Measurements from ENCODE around the gene TMC6.

Gene TMC6

DNA sequence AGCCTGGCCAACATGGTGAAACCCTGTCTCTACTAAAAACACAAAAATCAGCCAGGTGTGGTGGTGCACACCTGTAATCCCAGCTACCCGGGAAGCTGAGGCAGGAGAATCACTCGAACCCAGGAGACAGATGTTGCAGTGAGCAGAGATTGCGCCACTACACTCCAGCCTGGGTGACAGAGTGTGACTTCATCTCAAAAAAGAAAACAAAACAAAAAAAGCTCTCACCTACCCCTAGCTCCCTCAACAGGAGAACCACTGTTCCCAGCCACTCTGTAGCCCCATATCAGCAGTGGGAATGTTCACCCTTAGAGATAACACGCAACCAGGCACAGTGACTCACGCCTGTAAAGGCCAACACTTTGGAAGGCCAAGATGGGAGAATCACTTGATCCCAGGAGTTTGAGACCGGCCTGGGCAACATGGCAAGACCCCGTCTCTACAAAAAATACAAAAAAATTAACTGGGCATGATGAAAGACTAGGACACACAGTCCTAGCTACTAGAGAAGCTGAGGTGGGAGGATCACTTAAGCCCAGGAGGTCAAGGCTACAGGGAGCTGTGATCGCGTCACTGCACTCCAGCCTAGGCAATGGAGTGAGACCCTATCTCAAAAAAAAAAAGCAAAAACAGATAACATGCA is 7.4 kb upstream of the TMC6 start:
- no peak for DNase-seq
- no peak overlapping the region for H3K4me3 Mint-ChIP-seq
- peaks cover 31% of the 10 kb centered on the region for H3K27me3 Mint-ChIP-seq (ENCODE audit: low read depth, poor library complexity)
- TF ChIP-seq, protein P1, sequence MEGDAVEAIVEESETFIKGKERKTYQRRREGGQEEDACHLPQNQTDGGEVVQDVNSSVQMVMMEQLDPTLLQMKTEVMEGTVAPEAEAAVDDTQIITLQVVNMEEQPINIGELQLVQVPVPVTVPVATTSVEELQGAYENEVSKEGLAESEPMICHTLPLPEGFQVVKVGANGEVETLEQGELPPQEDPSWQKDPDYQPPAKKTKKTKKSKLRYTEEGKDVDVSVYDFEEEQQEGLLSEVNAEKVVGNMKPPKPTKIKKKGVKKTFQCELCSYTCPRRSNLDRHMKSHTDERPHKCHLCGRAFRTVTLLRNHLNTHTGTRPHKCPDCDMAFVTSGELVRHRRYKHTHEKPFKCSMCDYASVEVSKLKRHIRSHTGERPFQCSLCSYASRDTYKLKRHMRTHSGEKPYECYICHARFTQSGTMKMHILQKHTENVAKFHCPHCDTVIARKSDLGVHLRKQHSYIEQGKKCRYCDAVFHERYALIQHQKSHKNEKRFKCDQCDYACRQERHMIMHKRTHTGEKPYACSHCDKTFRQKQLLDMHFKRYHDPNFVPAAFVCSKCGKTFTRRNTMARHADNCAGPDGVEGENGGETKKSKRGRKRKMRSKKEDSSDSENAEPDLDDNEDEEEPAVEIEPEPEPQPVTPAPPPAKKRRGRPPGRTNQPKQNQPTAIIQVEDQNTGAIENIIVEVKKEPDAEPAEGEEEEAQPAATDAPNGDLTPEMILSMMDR (IDR thresholded peaks at IDR 0.05) = no peak
- no peak overlapping the region for H3K27ac Mint-ChIP-seq
- H3K9me3 Mint-ChIP-seq = no peaks in the 10 kb centered on the region
- H3K4me1 Mint-ChIP-seq = peaks cover 17% of the 10 kb centered on the region
- no peaks in the 10 kb centered on the region for H3K36me3 Mint-ChIP-seq (ENCODE audit: low read depth)

DNA sequence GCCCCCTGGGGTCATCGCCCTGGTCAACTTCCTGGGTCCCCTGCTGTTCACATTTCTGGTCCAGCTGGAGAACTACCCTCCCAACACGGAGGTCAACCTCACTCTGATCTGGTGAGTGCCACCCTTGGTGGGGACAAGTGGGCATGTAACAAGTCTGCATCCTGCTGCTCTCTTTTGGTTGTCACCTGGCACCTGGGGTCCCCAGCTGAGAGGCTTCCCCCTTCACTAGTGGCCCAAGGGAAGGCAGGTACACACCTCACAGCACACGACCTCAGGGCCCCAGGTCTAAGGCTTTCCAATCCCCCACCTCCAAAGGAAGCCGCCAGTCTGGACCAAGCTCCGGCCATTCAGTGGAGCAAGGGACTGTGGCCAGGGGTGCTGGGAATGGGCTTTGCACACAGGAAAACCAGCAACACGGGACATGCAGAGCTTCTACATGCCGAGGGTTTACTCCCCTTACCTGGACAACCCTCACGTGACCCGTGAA is 6.4 kb upstream of the TMC6 start:
- Mint-ChIP-seq H3K4me3 (no peak overlapping the region), H3K36me3 (ENCODE audit: low read depth) (no peaks in the 10 kb centered on the region)

DNA sequence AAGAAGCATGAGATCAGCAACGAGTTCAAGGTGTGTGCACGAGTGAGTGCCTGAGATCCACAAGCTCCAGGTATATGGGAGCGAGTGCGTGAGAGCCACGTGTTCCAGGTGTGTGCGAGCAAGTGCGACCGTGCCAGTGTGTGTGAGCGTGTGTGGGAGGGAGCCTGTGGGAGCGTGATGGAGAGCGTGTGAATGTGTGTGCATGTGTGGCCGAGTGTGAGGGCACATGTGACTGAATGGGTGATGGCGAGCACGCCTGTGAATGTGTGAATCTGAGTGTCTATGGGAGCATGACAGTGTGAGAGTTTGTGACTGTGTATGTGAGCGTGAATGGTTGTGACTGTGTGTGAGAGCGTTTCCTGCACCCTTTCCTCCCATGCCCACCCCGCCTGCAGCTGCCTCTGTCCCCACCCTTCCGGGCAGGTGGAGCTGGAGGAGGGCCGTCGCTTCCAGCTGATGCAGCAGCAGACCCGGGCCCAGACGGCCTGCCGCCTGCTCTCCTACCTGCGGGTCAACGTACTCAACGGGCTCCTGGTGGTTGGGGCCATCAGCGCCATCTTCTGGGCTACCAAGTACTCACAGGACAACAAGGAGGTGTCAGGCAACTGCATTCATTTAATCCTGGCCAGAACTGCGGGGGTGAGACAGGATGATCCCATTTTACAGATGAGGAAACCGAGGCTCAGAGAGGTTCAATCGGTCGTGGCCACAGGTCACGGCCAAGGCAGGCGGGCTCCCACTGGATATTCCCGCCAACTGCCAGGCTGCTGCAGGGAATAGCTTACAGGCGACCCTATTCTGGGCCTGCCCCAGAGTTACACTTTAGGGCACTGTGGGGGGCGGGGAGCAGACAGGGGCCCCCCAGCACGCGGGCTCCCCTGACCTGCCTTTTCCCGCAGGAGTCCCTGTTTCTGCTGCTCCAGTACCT is 5.7 kb upstream of the TMC6 start:
- no peaks in the 10 kb centered on the region for H3K9me3 Mint-ChIP-seq
- no peak overlapping the region for H3K4me3 Mint-ChIP-seq
- peaks cover 32% of the 10 kb centered on the region for H3K27me3 Mint-ChIP-seq (ENCODE audit: low read depth, poor library complexity)
- no peak overlapping the region for H3K27ac Mint-ChIP-seq
- DNase-seq = peak; percentile 53
- TF ChIP-seq, protein P1 (IDR thresholded peaks at IDR 0.05) = peak; percentile 37
- peaks cover 27% of the 10 kb centered on the region for H3K4me1 Mint-ChIP-seq
- H3K36me3 Mint-ChIP-seq (ENCODE audit: low read depth) = no peaks in the 10 kb centered on the region

More for the DNA sequence above, 6.4 kb upstream of the TMC6 start:
- Mint-ChIP-seq H3K4me1 (peaks cover 21% of the 10 kb centered on the region), H3K27ac (no peak overlapping the region), H3K27me3 (ENCODE audit: low read depth, poor library complexity) (peaks cover 33% of the 10 kb centered on the region), H3K9me3 (no peaks in the 10 kb centered on the region)
- TF ChIP-seq, protein P1 (IDR thresholded peaks at IDR 0.05) = no peak
- DNase-seq = no peak

DNA sequence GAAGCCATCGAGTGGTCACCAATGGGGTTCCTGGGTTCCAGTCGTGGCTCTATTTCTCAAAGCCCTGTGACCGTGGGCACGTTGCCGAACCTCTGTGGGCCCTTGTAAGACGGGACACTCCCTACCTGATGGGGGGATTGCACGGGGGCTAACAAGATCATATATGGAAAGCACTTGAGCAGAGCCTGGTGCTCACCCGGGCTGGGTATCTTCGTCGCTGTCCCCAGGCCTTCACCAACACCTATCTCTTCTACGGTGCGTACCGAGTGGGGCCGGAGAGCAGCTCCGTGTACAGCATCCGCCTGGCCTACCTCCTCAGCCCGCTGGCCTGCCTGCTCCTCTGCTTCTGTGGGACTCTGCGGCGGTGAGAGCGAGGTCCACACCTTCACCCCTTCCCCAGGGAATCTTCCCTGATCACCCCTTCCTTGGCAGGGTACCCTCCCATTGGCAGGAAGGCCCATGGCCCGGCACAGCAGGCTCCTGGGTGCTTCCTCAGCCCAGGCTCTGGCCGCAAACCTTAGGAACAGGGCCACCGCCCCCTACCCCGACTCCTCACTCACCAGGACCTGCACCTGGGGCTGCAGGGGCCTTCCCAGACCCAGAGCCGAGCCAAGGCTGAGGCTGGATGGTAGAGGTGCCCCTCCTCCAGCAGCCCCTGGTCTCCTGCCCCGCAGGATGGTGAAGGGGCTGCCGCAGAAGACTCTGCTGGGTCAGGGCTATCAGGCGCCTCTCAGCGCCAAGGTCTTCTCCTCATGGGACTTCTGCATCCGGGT is 4.8 kb upstream of the TMC6 start:
- TF ChIP-seq, protein P1 (IDR thresholded peaks at IDR 0.05) = no peak
- Mint-ChIP-seq H3K4me1 (peaks cover 28% of the 10 kb centered on the region), H3K27ac (no peak overlapping the region), H3K36me3 (ENCODE audit: low read depth) (no peaks in the 10 kb centered on the region), H3K27me3 (ENCODE audit: low read depth, poor library complexity) (peaks cover 32% of the 10 kb centered on the region), H3K9me3 (no peaks in the 10 kb centered on the region), H3K4me3 (no peak overlapping the region)
- DNase-seq = no peak

DNA sequence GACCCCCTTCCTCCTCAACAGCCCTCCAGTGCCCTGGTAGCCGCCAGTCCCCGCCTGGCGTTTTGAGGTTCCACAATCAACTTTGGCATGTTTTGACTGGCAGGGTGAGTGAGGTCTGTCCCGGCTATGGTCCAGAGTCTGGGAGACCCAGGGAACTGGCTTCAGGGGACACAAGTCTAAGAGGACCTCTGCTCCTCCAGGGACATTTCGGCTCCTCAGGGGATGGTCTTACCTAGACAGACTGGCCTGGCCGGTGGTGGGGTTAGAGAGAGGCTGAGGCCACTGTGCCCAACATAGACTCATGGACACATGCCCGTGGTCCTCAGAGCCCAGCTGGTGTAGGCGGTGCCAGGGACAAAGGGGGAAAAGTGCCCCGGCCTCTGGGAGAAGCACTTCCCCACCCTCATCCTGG is 4.2 kb upstream of the TMC6 start:
- no peak overlapping the region for H3K27ac Mint-ChIP-seq
- H3K27me3 Mint-ChIP-seq (ENCODE audit: low read depth, poor library complexity) = peaks cover 32% of the 10 kb centered on the region
- H3K9me3 Mint-ChIP-seq = no peaks in the 10 kb centered on the region
- DNase-seq = no peak
- TF ChIP-seq, protein P1 (IDR thresholded peaks at IDR 0.05) = no peak
- H3K4me1 Mint-ChIP-seq = peaks cover 28% of the 10 kb centered on the region
- no peak overlapping the region for H3K4me3 Mint-ChIP-seq
- H3K36me3 Mint-ChIP-seq (ENCODE audit: low read depth) = no peaks in the 10 kb centered on the region

Data from nephron progenitor cell (in vitro differentiated cells).